GM18858 (cell line): Measurements from ENCODE around the gene KRT73.

Source experiments
- ATAC-seq: cut with Tn5 transposase; IDR thresholded peaks from one replicate; pipeline ENCODE4 v1.9.1; 2021; ENCODE audit not compliant: unreplicated experiment

The KRT73 gene

DNA sequence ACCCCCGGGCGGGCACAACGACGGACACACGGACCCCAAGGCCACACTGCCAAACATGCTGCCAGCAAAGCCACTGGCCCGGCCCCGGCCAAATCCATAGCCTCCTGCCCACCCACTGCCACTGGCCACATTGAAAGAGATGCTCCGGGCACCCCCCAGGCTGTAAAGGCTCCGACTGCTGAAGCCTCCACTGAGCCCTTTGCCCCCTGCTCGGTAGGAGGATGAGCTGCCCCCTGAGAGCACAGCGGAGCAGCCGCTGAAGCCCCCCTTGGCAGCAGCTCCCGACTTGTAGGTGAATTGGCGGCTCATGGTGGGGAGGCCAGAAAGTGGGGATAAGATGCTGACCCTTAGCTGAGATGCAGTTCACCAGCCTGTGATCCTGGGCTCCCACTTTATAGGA is at the start of gene KRT73:
Gene KRT73 (minus strand): TSS at position 344 of the 400 bp plus-strand sequence. CDS start 35 bp downstream, at position 309.
- ATAC-seq, result no peak

DNA sequence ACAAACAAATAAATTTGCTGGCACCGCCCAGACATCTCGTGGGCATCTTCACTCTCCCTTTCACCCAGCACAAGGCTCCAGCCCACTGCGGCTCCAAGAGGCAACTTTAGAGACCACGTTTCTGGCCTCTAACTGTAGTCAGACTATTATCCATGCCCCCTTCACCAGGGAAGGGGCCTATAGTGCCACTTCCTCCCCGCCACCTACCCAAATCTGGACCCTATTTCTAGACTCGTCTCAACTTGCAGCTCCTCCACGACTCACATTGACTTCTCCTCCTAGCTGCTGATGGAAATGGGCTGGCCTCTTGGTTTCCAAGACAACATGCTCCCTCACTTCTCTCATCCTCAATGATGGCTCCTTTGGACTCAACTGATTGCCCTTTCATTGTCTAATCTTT is 49.6 kb upstream of the KRT73 start:
- ATAC-seq, result no peak

- no peak for ATAC-seq
Measured at GRCh38 chr12:52667509-52667908, 49.1 kb upstream of the KRT73 start.

- ATAC-seq, result no peak
Measured at GRCh38 chr12:52666471-52666870, 48.1 kb upstream of the KRT73 start.

DNA sequence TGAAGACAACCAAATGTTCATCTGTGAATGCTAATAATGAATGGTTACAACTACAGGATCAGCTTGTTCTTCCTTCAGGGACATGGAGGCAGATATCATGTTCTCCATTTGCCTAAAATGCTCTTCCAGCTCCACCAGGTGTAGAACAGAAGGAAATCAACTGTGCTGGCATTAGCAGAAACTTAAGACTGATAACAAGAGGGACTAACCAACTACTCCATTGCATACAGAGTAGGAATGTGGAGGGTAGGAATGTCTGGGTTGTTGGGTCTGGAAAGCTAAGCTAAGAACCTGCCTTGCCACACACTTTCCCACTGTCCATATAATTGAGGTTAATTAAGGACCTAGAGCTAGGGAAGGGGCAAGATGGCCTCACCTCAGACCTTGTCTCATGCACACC is 45.1 kb upstream of the KRT73 start:
- no peak for ATAC-seq

GRCh38 chr12:52662918-52663229 is 44.5 kb upstream of the KRT73 start:
- ATAC-seq, result no peak

DNA sequence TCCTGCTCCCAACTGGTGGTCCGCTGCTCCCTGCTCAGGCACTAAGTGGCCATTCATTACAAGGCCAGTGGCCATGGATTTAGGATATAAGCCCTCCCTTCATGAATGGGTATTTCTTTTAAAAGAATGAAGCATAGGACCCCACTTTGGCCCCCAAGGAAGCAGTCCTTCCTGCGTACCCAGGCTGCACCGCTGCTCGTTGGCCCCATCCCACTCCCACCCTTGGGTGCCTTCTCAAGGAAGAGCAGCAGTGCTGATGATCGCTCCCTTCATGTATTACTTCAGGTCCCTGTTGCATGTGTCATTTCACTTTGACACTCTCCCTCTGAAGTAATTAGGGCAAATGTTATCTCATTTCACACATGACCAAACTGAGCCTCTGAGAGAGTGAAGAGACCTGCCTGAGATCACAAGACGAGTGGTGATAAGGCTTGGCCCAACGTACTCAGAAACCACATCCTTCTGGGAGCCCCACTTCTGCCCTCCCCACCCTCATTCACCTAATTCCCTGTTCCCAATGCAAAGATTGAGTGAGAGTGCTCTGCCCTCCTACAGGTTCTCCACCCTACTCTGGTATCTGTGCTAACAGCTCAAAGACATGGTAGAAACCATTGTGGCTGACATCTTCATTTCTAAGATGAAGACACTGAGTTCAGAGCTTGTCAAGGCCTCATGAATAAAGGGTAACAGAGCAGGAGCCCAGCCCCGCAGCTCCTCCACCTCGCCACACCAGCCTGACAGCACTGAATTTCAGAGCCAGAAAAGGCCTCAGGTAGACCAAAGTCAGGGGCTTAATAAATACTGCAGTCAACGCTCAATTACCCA is 43.9 kb upstream of the KRT73 start:
- ATAC-seq, result no peak

DNA sequence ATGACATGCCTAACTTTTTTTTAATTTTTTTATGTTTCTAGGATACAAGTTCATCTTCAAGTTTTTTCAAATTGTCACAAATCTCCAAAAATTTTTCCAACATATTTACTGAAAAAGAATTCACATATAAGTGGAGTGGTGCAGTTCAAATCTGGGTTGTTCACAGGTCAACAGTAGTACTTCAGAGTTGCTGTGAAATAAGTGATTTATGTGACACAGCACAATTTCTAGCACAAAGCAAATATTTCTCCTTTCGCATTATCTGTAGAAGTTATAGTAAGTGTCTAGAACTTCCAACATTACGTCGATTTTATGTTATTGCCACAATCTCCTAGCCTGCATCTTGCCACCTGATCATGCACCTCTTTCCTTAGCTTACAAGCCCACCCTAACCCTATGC is 43.3 kb upstream of the KRT73 start:
- ATAC-seq, result no peak

DNA sequence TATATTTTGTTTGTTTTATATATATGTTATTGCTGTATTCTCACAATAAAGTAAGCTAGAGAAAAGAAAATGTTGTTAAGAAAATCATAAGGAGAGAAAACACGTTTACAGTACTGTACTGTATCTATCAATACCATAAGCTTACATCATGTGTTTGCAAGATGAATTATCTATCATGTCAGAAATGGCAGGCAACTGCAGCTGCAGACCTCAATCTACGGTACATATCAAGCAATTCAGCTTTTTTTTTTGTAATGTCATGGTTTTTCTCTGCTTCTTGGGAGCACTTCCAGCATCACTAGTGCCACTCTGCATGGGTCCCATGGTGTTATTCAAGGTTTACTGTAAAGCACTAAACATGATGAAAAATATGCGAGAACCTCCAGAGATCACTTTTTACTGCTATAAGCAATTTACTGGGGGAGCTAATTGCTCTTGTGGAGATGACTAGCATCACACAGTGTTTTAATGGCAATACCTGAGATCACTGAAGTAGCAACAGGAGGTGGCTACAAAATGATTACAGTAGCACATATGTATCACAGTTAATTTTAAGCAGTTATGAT is 42.7 kb upstream of the KRT73 start:
- ATAC-seq, result no peak

GRCh38 chr12:52659951-52660350 is 41.6 kb upstream of the KRT73 start:
- no peak for ATAC-seq

DNA sequence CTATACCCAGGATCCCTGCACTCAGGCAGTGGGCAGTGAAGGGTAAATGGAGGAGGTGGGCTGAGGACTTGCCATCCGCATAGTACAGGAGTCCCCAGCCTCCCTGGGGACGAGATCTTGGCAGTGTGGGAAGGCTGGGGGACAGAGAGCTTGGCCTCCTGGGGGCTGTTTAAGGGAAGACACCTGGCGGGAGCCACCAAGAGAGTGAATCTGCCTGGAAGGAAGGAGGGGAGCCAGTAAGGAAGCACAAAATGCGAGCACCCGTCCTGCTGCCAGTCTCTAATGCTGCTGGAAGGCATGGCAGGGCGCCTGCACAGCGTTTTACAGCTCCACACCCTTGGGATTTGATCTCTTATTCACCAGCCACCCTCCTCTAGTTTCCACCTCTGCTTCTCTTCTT is 41.0 kb upstream of the KRT73 start:
- no peak for ATAC-seq

DNA sequence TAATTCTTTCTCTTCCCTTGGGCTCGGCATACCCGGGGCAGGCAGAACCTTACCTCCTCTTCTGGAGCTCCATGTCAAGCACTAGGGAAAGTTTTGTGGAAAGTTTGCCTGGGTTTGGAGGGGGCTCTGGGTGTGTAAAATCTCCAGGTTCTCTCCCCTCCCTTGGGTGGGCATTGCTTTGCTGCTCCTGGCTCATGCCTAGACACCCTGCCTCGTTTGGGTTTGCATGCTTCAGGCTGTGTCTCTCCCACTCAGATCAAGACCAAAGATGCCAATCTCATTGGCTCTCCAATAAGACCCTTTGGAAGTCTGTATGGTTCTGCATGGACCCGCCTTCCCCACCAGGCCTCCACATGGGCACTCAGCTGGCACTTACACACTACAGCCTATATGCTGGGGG is 39.8 kb upstream of the KRT73 start:
- ATAC-seq, result no peak

- ATAC-seq, result no peak
Measured at GRCh38 chr12:52657250-52657902, 39.0 kb upstream of the KRT73 start.

GRCh38 chr12:52656616-52657015 is 38.3 kb upstream of the KRT73 start:
- no peak for ATAC-seq

GRCh38 chr12:52655720-52656124 is 37.4 kb upstream of the KRT73 start:
- no peak for ATAC-seq

- ATAC-seq, result no peak
Measured at GRCh38 chr12:52655251-52655650, 36.9 kb upstream of the KRT73 start.

GRCh38 chr12:52651726-52652261 is 33.4 kb upstream of the KRT73 start, which contains the start of gene KRT2:
Gene KRT2, minus strand, starts transcription at chr12:52652211. Its CDS starts 69 bp downstream, at chr12:52652142.
- ATAC-seq, result no peak

DNA sequence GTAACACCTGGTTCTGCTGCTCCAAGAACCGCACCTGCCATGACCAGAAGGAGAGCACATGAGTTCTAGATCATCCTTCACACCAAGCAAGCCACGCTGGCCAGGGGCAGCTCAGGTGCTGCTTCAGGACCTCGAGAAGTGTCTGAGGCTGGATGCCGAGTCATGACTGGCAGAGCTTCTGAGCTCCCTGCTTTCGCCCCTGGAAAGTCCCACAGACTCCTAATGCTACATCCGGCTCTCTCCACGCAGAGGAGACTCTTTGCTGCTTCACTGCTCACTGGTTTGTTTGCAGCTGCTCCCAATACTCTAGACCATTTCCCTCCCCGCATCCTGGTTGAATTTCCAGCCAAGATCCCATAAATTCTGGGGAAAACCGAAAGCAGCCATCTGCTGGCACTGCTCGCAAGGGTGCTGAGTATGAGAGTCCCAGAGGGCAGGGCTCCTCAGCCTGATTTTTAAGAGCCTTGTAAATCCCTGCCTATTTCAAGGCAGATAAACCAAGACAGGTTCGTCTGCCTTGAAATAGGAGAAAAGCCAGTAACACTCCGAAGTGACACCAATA is 32.2 kb upstream of the KRT73 start:
- no peak for ATAC-seq

DNA sequence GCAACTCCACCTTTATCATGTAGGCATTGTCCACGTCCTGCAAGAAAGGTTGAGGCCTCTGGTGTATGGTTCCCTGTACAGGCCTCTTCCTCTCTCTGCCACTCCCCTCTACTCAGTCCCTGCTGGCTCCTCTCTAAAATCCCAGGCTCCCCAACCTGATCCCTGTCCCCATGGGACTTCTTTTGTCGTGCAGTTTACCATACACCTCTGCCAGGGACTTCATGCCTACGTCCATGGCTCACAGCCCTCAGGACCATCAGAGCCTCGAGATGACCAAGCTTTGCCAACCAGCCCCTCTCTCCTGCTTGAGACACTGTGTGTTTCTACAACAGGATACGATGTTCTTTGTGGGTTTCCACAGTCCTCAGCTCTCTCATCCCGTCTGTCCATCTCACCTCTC is 30.7 kb upstream of the KRT73 start:
- no peak for ATAC-seq

DNA sequence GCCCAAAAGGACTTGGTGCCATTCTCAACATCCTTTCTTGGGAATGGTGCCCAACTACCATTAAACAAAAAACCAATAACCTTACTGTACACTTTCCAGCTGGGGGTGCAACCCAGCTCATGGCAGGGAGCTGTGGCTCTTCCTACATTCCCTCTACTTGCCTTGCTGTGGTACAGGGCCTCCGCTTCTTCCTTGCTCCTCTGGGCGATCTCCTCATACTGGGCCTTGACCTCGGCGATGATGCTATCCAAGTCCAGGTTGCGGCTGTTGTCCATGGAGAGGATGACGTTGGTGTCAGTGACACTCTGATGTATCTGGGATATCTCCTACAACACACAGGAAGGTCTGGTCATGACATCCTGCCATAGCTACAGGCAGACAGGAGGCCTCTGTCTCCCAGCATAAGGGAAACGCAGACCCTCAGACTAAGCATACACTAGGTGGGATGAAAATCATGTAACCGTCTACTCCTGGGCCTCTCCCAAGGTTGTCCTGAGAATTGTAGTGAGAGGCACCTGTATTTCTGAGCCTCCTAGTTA is 29.7 kb upstream of the KRT73 start:
- ATAC-seq, result no peak

- ATAC-seq, result no peak
Measured at GRCh38 chr12:52647601-52648000, 29.2 kb upstream of the KRT73 start.
